Vagina (tissue), 2 donors: ENCODE measurements around the gene PRKCE.

Source experiments
- CTCF ChIP-seq, 3 experiments: fragments of 450-650 bp in 2 of 3; fragments of 200-600 bp in 1 of 3; sonication (generic) in 1 of 3; IDR thresholded peaks; one replicate each; pipeline ENCODE4 v1.5.1; 2017 to 2019; ENCODE audit warnings: antibody characterized with exemption in 3 of 3, mild to moderate bottlenecking in 2 of 3, moderate library complexity in 2 of 3
- POLR2A ChIP-seq, 2 donors: fragments of 450-650 bp; IDR thresholded peaks; one replicate each; pipeline ENCODE4 v1.6.1; 2017; ENCODE audit warnings: antibody characterized with exemption in 2 of 2, mild to moderate bottlenecking in 2 of 2, moderate library complexity in 2 of 2
- POLR2AphosphoS5 ChIP-seq, 2 donors: sonication (generic); formaldehyde crosslinking; IDR thresholded peaks; one replicate each; pipeline ENCODE4 v1.9.0; 2017; ENCODE audit warnings: antibody characterized with exemption in 2 of 2, mild to moderate bottlenecking in 2 of 2, low read depth in 1 of 2; ENCODE audit not compliant: insufficient read depth in 1 of 2

GRCh38 chr2:45781464-45781811, 130.0 kb downstream of the PRKCE start:
- no peak for TF ChIP-seq POLR2A (IDR thresholded peaks at IDR 0.05)
- TF ChIP-seq CTCF (IDR thresholded peaks at IDR 0.05), result no peak
- TF ChIP-seq POLR2AphosphoS5 (IDR thresholded peaks at IDR 0.05; ENCODE audit: insufficient read depth in 1 of 2, low read depth in 1 of 2), result no peak
